Endothelial cell of umbilical vein (primary cell): ENCODE measurements around the gene SLC9C1.

Source experiments
- EZH2 ChIP-seq: IDR thresholded peaks from 2 replicates; pipeline ENCODE4 v1.6.1; 2012; ENCODE audit warnings: borderline replicate concordance, low read depth, mild to moderate bottlenecking, moderate library complexity, low read length, inconsistent platforms; ENCODE audit not compliant: severe bottlenecking
- POLR2A ChIP-seq: IDR thresholded peaks from 2 replicates; pipeline ENCODE4 v1.6.1; 2012; ENCODE audit warnings: low read depth, mild to moderate bottlenecking, control low read depth, low read length
- TF ChIP-seq, protein P1 (sequence below), 2 donors: IDR thresholded peaks; 1 replicate in 1 of 2; 2 replicates in 1 of 2; pipeline ENCODE4 v1.5.1; 2011; ENCODE audit warnings: low read length in 2 of 2, mild to moderate bottlenecking in 2 of 2, moderate library complexity in 2 of 2, control low read depth in 1 of 2, inconsistent platforms in 1 of 2, low read depth in 1 of 2; ENCODE audit not compliant: insufficient read depth in 1 of 2; ENCODE audit errors: extremely low read depth in 1 of 2

DNA sequence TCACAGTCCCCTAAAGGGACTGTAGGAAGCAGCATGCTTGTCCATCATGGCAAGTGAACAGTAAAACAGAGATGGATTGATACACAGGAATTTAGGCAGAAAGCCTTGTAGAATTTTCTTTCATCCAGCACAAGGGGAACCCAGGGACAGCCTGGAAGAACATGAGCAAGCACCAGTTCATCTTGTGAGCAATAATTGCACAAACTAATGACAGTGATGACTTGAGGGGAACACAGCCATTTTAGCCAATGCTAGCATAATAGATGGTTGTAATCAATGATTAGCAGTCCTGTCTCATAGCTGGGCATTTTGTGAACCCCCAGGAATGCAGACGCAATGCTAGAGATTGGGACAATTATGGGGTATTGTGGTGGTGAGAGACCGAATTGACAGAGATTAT is 45.6 kb upstream of the SLC9C1 start:
- TF ChIP-seq, protein P1, sequence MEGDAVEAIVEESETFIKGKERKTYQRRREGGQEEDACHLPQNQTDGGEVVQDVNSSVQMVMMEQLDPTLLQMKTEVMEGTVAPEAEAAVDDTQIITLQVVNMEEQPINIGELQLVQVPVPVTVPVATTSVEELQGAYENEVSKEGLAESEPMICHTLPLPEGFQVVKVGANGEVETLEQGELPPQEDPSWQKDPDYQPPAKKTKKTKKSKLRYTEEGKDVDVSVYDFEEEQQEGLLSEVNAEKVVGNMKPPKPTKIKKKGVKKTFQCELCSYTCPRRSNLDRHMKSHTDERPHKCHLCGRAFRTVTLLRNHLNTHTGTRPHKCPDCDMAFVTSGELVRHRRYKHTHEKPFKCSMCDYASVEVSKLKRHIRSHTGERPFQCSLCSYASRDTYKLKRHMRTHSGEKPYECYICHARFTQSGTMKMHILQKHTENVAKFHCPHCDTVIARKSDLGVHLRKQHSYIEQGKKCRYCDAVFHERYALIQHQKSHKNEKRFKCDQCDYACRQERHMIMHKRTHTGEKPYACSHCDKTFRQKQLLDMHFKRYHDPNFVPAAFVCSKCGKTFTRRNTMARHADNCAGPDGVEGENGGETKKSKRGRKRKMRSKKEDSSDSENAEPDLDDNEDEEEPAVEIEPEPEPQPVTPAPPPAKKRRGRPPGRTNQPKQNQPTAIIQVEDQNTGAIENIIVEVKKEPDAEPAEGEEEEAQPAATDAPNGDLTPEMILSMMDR (IDR thresholded peaks at IDR 0.05; ENCODE audit: extremely low read depth in 1 of 2, insufficient read depth in 1 of 2, low read depth in 1 of 2, low read length in 2 of 2), result no peak
- TF ChIP-seq EZH2 (no peak), POLR2A (no peak)
